A673 (cell line): ENCODE data around the gene RFESD. TPM values are rescaled to one million over a fixed set of nuclear protein-coding genes. Genes with fewer than 3 reads are reported as not detected.
"Not testable (repeated sequence)": the region's sequence is repeated elsewhere in the genome, so short reads cannot be mapped to it uniquely, and the experiment has no call there.

Experiments
- BruUV-seq: library from RNA; stranded (reverse); fragments of 400-500 nt; replicated peaks from 2 replicates; lab custom pipeline; 2021; lab: Mats Ljungman, UMichigan
- CTCF ChIA-PET: fragments of 300-600 bp; sonication (Branson Sonifier 250); formaldehyde crosslinking; loops from one replicate; lab custom pipeline; 2022; ENCODE audit warnings: antibody characterized with exemption; lab: Charles Lee
- POLR2A ChIA-PET: fragments of 300-600 bp; sonication (Branson Sonifier 250); formaldehyde crosslinking; loops from one replicate; lab custom pipeline; 2022; ENCODE audit warnings: antibody characterized with exemption; ENCODE audit not compliant: low non-redundant PET; lab: Charles Lee
- DNase-seq: peaks from one replicate; pipeline ENCODE4 v3.0.0-alpha.2; 2015; ENCODE audit warnings: low spot score
- H3K27ac ChIP-seq: fragments of 200-600 bp; sonication (generic); 2 replicates; pipeline ENCODE4 v1.5.1; 2016; ENCODE audit warnings: mixed run types, low read depth, mild to moderate bottlenecking, mixed read lengths, antibody characterized with exemption, low read length; ENCODE audit not compliant: poor library complexity, severe bottlenecking
- H3K27me3 ChIP-seq: fragments of 200-600 bp; sonication (generic); replicated peaks from 2 replicates; pipeline ENCODE4 v1.6.1; 2017; ENCODE audit warnings: mixed run types, low read depth, mild to moderate bottlenecking, mixed read lengths, antibody characterized with exemption, low read length; ENCODE audit not compliant: insufficient read depth, poor library complexity
- H3K36me3 ChIP-seq: fragments of 200-600 bp; sonication (generic); 2 replicates; pipeline ENCODE4 v1.6.1; 2016; ENCODE audit warnings: mixed run types, mild to moderate bottlenecking, mixed read lengths, antibody characterized with exemption, low read length; ENCODE audit not compliant: insufficient read depth, poor library complexity, severe bottlenecking
- H3K4me1 ChIP-seq: fragments of 200-600 bp; sonication (generic); 2 replicates; pipeline ENCODE4 v1.6.1; 2017; ENCODE audit warnings: mixed run types, mild to moderate bottlenecking, mixed read lengths, antibody characterized with exemption, low read length; ENCODE audit not compliant: insufficient read depth, poor library complexity, severe bottlenecking
- H3K4me3 ChIP-seq: fragments of 200-600 bp; sonication (generic); 2 replicates; pipeline ENCODE4 v1.5.1; 2016; ENCODE audit warnings: low read depth, mixed run types, mild to moderate bottlenecking, mixed read lengths, low read length; ENCODE audit not compliant: poor library complexity, severe bottlenecking
- H3K9me3 ChIP-seq: fragments of 200-600 bp; sonication (generic); 2 replicates; pipeline ENCODE4 v1.6.1; 2016; ENCODE audit warnings: mixed run types, low read depth, mild to moderate bottlenecking, mixed read lengths, antibody characterized with exemption, low read length; ENCODE audit not compliant: poor library complexity, severe bottlenecking
- EZH2 ChIP-seq: fragments of 200-600 bp; sonication (generic); IDR thresholded peaks from 2 replicates; pipeline ENCODE4 v1.6.1; 2017; ENCODE audit warnings: borderline replicate concordance, low read depth, mild to moderate bottlenecking, mixed read lengths, antibody characterized with exemption, low read length; ENCODE audit not compliant: poor library complexity, severe bottlenecking
- intact Hi-C: fragments of 100-400 bp; cut with micrococcal nuclease; formaldehyde crosslinking; loops from one replicate; pipeline ENCODE4 v1.10.0; 2022; ENCODE audit not compliant: unreplicated experiment
- total RNA-seq: library from RNA; stranded (reverse); gene quantifications from 2 replicates; pipeline ENCODE4 v1.2.3, GENCODE V29; 2021
- TF ChIP-seq, protein P1 (sequence below): fragments of 300-800, 200-600 bp; sonication (generic); conservative IDR thresholded peaks from 2 replicates; pipeline ENCODE4 v1.5.1; 2017; ENCODE audit warnings: low read depth, mild to moderate bottlenecking, antibody characterized with exemption, low read length, moderate library complexity, mixed read lengths

RFESD gene
- total RNA-seq, 1 experiment from 2014 or later, result 2.4 TPM

DNA sequence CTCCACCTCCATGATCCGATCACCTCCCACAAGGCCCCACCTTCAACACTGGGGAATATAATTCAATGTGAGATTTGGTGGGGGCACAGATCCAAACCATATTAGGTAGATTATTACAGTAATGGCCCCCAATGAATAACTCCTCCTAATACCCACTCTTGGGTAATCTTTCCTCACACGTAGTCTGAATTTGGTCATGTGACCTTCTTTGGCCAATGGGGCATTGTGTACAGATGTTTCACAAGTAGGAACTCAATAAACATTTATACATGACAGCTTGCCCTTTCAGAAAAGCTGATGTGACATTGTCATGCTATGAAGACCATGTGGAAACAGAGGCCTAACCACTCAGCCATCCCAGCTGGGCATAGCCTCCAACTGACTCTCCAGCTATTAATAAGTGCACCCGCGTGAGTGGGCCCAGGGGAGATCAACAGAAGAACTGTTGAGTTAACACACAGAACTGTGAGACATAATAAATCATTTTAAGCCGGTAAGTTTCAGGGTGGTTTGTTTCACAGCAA, 16.1 kb upstream of the RFESD start:
- Histone ChIP-seq H3K27me3 (no peaks in the 10 kb centered on the region), H3K4me1 (no peaks in the 10 kb centered on the region), H3K27ac (no peak overlapping the region), H3K9me3 (no peaks in the 10 kb centered on the region), H3K4me3 (no peak overlapping the region), H3K36me3 (no peaks in the 10 kb centered on the region)
- ChIA-PET CTCF (no interaction called here), POLR2A (no interaction called here)
- no peak for TF ChIP-seq EZH2
- TF ChIP-seq, protein P1, sequence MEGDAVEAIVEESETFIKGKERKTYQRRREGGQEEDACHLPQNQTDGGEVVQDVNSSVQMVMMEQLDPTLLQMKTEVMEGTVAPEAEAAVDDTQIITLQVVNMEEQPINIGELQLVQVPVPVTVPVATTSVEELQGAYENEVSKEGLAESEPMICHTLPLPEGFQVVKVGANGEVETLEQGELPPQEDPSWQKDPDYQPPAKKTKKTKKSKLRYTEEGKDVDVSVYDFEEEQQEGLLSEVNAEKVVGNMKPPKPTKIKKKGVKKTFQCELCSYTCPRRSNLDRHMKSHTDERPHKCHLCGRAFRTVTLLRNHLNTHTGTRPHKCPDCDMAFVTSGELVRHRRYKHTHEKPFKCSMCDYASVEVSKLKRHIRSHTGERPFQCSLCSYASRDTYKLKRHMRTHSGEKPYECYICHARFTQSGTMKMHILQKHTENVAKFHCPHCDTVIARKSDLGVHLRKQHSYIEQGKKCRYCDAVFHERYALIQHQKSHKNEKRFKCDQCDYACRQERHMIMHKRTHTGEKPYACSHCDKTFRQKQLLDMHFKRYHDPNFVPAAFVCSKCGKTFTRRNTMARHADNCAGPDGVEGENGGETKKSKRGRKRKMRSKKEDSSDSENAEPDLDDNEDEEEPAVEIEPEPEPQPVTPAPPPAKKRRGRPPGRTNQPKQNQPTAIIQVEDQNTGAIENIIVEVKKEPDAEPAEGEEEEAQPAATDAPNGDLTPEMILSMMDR, result no peak
- no peak for DNase-seq
- intact Hi-C loops, result no loop called here
- no TSS peak for BruUV-seq

DNA sequence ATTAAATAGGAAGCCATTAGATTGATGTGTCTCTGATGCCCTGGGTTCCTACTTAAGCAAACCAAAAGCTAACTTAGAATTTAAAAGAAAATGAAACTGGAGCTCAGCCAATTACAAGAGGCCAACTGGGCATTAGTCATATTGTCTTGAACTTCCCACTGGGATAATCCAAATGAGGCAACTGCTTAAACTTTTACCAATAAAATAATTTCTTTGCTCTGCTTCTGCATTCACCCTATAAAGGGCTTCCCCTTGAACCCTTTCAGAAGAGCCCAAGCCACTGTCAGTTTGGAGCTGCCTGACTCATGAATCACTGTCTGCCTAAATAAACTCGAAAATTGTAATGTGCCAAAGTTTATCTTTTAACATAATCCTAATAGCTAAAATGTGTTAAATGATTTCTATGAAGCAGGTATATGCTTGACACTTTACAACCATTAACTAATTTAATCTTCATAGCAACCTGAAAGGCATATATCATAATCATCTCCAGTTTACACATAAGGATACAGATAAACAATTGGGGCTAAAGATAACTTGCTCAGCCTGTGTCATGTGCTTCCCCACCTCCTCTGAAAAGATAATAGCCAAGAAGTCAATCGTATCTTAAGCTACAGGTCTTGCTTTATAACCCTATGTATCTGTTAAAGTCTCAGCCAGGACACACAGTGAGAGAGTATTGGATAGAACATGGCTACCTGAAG, 15.2 kb upstream of the RFESD start:
- Histone ChIP-seq H3K9me3 (no peaks in the 10 kb centered on the region), H3K27ac (no peak overlapping the region), H3K4me3 (no peak overlapping the region), H3K4me1 (no peaks in the 10 kb centered on the region), H3K27me3 (no peaks in the 10 kb centered on the region), H3K36me3 (no peaks in the 10 kb centered on the region)
- BruUV-seq, result no TSS peak
- TF ChIP-seq, protein P1, result no peak
- no peak for TF ChIP-seq EZH2
- ChIA-PET POLR2A (no interaction called here), CTCF (no interaction called here)
- intact Hi-C loops, result no loop called here
- DNase-seq, result peak; percentile 37

DNA sequence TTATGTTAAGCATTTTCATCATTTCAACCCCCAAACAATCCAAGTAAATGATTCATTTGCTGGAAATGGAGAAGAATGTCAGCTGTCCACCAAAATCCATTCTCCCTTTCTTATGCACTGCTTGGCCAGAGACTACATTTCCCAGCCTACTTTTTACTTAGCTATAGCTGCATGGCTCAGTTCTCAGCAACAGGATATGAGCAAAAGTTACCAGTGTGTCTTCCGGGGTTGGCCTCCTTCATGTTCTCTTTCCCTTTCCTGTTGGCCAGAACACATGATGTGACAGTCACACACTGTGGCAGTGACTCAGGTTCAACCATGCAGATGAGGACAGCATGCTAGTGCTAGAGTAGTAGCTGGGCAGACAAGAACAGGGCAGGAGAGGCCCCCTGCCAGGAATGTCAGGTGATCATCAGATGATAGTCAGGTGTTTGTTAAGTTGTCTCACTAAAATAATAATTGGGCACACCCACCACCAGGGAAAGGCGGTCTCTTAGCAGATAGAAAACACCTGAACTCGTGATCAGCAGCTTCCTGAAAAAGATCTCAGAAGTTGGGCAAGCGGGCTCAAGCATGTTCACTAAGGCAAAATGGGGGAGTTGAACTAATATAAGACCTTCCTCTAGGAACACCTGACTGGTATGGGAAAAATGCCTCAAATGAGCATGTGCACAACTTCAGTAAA, 14.4 kb upstream of the RFESD start:
- Histone ChIP-seq H3K4me1 (no peaks in the 10 kb centered on the region), H3K4me3 (no peak overlapping the region), H3K27ac (no peak overlapping the region), H3K36me3 (no peaks in the 10 kb centered on the region), H3K9me3 (no peaks in the 10 kb centered on the region), H3K27me3 (no peaks in the 10 kb centered on the region)
- ChIA-PET POLR2A (no interaction called here), CTCF (no interaction called here)
- TF ChIP-seq EZH2, result no peak
- intact Hi-C loops, result no loop called here
- no TSS peak for BruUV-seq
- DNase-seq, result no peak

DNA sequence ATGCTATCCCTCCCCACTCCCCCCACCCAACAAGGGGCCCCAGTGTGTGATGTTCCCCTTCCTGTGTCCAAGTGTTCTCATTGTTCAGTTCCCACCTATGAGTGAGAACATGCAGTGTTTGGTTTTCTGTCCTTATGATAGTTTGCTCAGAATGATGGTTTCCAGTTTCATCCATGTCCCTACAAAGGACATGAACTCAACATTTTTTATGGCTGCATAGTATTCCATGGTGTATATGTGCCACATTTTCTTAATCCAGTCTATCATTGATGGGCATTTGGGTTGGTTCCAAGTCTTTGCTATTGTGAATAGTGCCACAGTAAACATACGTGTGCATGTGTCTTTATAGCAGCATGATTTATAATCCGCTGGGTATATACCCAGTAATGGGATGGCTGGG, 13.6 kb upstream of the RFESD start:
- H3K27ac ChIP-seq, H3K36me3 ChIP-seq, H3K27me3 ChIP-seq, DNase-seq, H3K4me1 ChIP-seq, intact Hi-C loops, POLR2A ChIA-PET, H3K9me3 ChIP-seq, BruUV-seq, CTCF ChIA-PET, H3K4me3 ChIP-seq: not testable (repeated sequence)
